Activated B cell treated with CpG ODN at 0.5 μM for 24 hours (primary cell): ENCODE data around the gene C2CD4C. TPM values are rescaled to one million over a fixed set of nuclear protein-coding genes. Genes with fewer than 3 reads are reported as not detected.
"Not testable (repeated sequence)": the region's sequence is repeated elsewhere in the genome, so short reads cannot be mapped to it uniquely, and the experiment has no call there.

Source experiments
- ATAC-seq: fragments of 200-7000 bp; cut with Tn5 transposase; one replicate; pipeline ENCODE4 v1.10.0; 2021; ENCODE audit warnings: low read depth, mild to moderate bottlenecking, moderate library complexity
- CTCF ChIA-PET: fragments of 350-600 bp; sonication (Branson Sonifier 250); formaldehyde crosslinking; loops from one replicate; lab custom pipeline; 2021; ENCODE audit warnings: antibody characterized with exemption; lab: Charles Lee
- POLR2A ChIA-PET: fragments of 350-600 bp; sonication (Branson Sonifier 250); formaldehyde crosslinking; loops from one replicate; lab custom pipeline; 2021; ENCODE audit warnings: antibody characterized with exemption; lab: Charles Lee
- DNase-seq: peaks from one replicate; pipeline ENCODE4 v3.0.0; 2022
- H3K27ac Mint-ChIP-seq: one replicate; pipeline ENCODE4 v1.8.0; 2020; ENCODE audit warnings: mixed read lengths
- H3K27me3 Mint-ChIP-seq: one replicate; pipeline ENCODE4 v1.8.0; 2021; ENCODE audit warnings: mixed read lengths
- H3K36me3 Mint-ChIP-seq: one replicate; pipeline ENCODE4 v1.8.0; 2021; ENCODE audit warnings: low read depth, mixed read lengths
- H3K4me1 Mint-ChIP-seq: one replicate; pipeline ENCODE4 v1.8.0; 2021; ENCODE audit warnings: mixed read lengths
- H3K4me3 Mint-ChIP-seq: one replicate; pipeline ENCODE4 v1.8.0; 2020; ENCODE audit warnings: mild to moderate bottlenecking, mixed read lengths
- H3K9me3 Mint-ChIP-seq: one replicate; pipeline ENCODE4 v1.8.0; 2020; ENCODE audit warnings: mixed read lengths
- CTCF ChIP-seq: fragments of 200-600 bp; IDR thresholded peaks from one replicate; pipeline ENCODE4 v1.8.0; 2022; ENCODE audit warnings: antibody characterized with exemption, mild to moderate bottlenecking
- intact Hi-C: fragments of 100-400 bp; cut with micrococcal nuclease; formaldehyde crosslinking; loops from one replicate; pipeline ENCODE4 v1.15.1; 2024
- total RNA-seq: library from RNA; stranded (reverse); gene quantifications from 2 replicates; pipeline ENCODE4 v1.2.3, GENCODE V29; 2022

The C2CD4C gene
- total RNA-seq, 1 donor from 2014 or later: not detected

- H3K27me3 Mint-ChIP-seq: peaks cover 24% of the 10 kb centered on the region
- no peak overlapping the region for H3K4me3 Mint-ChIP-seq
- ATAC-seq (no peak), DNase-seq (no peak)
- ChIA-PET CTCF (no interaction called here), POLR2A (no interaction called here)
- peaks cover 5% of the 10 kb centered on the region for H3K9me3 Mint-ChIP-seq
- H3K27ac Mint-ChIP-seq: no peak overlapping the region
- TF ChIP-seq CTCF: no peak
- H3K4me1 Mint-ChIP-seq: no peaks in the 10 kb centered on the region
- H3K36me3 Mint-ChIP-seq: no peaks in the 10 kb centered on the region
- intact Hi-C loops: no loop called here
Observed at GRCh38 chr19:390386-391206, 18.4 kb downstream of the C2CD4C start.

GRCh38 chr19:389935-390289 lies 19.0 kb downstream of the C2CD4C start:
- no peak overlapping the region for H3K4me3 Mint-ChIP-seq
- peaks cover 24% of the 10 kb centered on the region for H3K27me3 Mint-ChIP-seq
- ChIA-PET POLR2A (no interaction called here), CTCF (no interaction called here)
- ATAC-seq (no peak), DNase-seq (no peak)
- TF ChIP-seq CTCF: no peak
- intact Hi-C loops: no loop called here
- no peaks in the 10 kb centered on the region for H3K4me1 Mint-ChIP-seq
- H3K27ac Mint-ChIP-seq: no peak overlapping the region
- H3K9me3 Mint-ChIP-seq: peaks cover 2% of the 10 kb centered on the region
- H3K36me3 Mint-ChIP-seq: no peaks in the 10 kb centered on the region

- H3K27me3 Mint-ChIP-seq: peaks cover 26% of the 10 kb centered on the region
- H3K27ac Mint-ChIP-seq: no peak overlapping the region
- H3K4me3 Mint-ChIP-seq: no peak overlapping the region
- intact Hi-C loops: no loop called here
- TF ChIP-seq CTCF: no peak
- no peaks in the 10 kb centered on the region for H3K4me1 Mint-ChIP-seq
- ATAC-seq (no peak), DNase-seq (no peak)
- ChIA-PET POLR2A (no interaction called here), CTCF (no interaction called here)
- peaks cover 2% of the 10 kb centered on the region for H3K9me3 Mint-ChIP-seq
- H3K36me3 Mint-ChIP-seq: no peaks in the 10 kb centered on the region
Observed at GRCh38 chr19:389255-389934, 19.6 kb downstream of the C2CD4C start.

GRCh38 chr19:388691-389090 lies 20.3 kb downstream of the C2CD4C start:
- no peaks in the 10 kb centered on the region for H3K4me1 Mint-ChIP-seq
- H3K9me3 Mint-ChIP-seq: peaks cover 2% of the 10 kb centered on the region
- ChIA-PET CTCF (no interaction called here), POLR2A (no interaction called here)
- H3K27me3 Mint-ChIP-seq: peaks cover 31% of the 10 kb centered on the region
- H3K27ac Mint-ChIP-seq: no peak overlapping the region
- H3K4me3 Mint-ChIP-seq: no peak overlapping the region
- DNase-seq: no peak
- no peak for ATAC-seq
- TF ChIP-seq CTCF: no peak
- intact Hi-C loops: no loop called here
- H3K36me3 Mint-ChIP-seq: no peaks in the 10 kb centered on the region

GRCh38 chr19:387777-388176 lies 21.2 kb downstream of the C2CD4C start:
- Mint-ChIP-seq H3K4me1 (peaks cover 6% of the 10 kb centered on the region), H3K27me3 (peaks cover 31% of the 10 kb centered on the region), H3K4me3 (no peak overlapping the region), H3K9me3 (peaks cover 4% of the 10 kb centered on the region), H3K27ac (no peak overlapping the region), H3K36me3 (no peaks in the 10 kb centered on the region)
- intact Hi-C loops: no loop called here
- POLR2A ChIA-PET: no interaction called here
- TF ChIP-seq CTCF: no peak
- ATAC-seq (no peak), DNase-seq (no peak)
- CTCF ChIA-PET: no interaction called here

- intact Hi-C loops, ATAC-seq, H3K4me1 Mint-ChIP-seq, POLR2A ChIA-PET, H3K4me3 Mint-ChIP-seq, H3K27ac Mint-ChIP-seq, CTCF ChIA-PET, H3K36me3 Mint-ChIP-seq, DNase-seq, H3K9me3 Mint-ChIP-seq: not testable (repeated sequence)
- H3K27me3 Mint-ChIP-seq: peaks cover 31% of the 10 kb centered on the region
Observed at GRCh38 chr19:386632-387301, 22.2 kb downstream of the C2CD4C start.

GRCh38 chr19:386189-386588 lies 22.8 kb downstream of the C2CD4C start:
- H3K27ac Mint-ChIP-seq, H3K4me3 Mint-ChIP-seq, H3K4me1 Mint-ChIP-seq, H3K9me3 Mint-ChIP-seq, DNase-seq, ATAC-seq, CTCF ChIA-PET, POLR2A ChIA-PET, intact Hi-C loops, H3K36me3 Mint-ChIP-seq: not testable (repeated sequence)
- peaks cover 31% of the 10 kb centered on the region for H3K27me3 Mint-ChIP-seq
